ENCODE data around the gene PTPN4.
A peak's percentile ranks its signal among the peaks of the same experiment; 100 is the strongest.
"Not testable (repeated sequence)": the region's sequence is repeated elsewhere in the genome, so short reads cannot be mapped to it uniquely, and the experiment has no call there.

The PTPN4 gene

GRCh38 chr2:119950966-119951365 is 191.2 kb downstream of the PTPN4 start:
- no peak for DNase-seq

GRCh38 chr2:119958670-119959268 is 199.0 kb downstream of the PTPN4 start:
- DNase-seq: no peak

- no peak for DNase-seq
Observed at GRCh38 chr2:119960821-119961220, 201.1 kb downstream of the PTPN4 start.

GRCh38 chr2:119981896-119982295 is 222.2 kb downstream of the PTPN4 start:
- DNase-seq: no peak

GRCh38 chr2:119982506-119982905 is 222.8 kb downstream of the PTPN4 start:
- no peak for DNase-seq

- DNase-seq: no peak
Observed at GRCh38 chr2:119983108-119983507, 223.4 kb downstream of the PTPN4 start.

GRCh38 chr2:119996148-119996547 is 236.4 kb downstream of the PTPN4 start:
- DNase-seq: no peak

GRCh38 chr2:119996896-119997891 is 237.5 kb downstream of the PTPN4 start:
- not testable (repeated sequence) for DNase-seq

GRCh38 chr2:120001471-120001870 is 241.7 kb downstream of the PTPN4 start:
- DNase-seq: no peak

GRCh38 chr2:120004254-120004653 is 244.5 kb downstream of the PTPN4 start:
- DNase-seq: no peak

- DNase-seq: no peak
Observed at GRCh38 chr2:120005834-120006521, 246.3 kb downstream of the PTPN4 start.

GRCh38 chr2:120007851-120008250 is 248.1 kb downstream of the PTPN4 start:
- no peak for DNase-seq

- no peak for DNase-seq
Observed at GRCh38 chr2:120012363-120012762, 252.6 kb downstream of the PTPN4 start.

GRCh38 chr2:120012771-120013596 is 253.3 kb downstream of the PTPN4 start, which contains the start of gene EPB41L5:
EPB41L5 (plus strand) TSS chr2:120013077; CDS start chr2:120019085, 6,008 bp downstream.
- DNase-seq: peak; percentile 60

GRCh38 chr2:120013597-120014223 is 254.0 kb downstream of the PTPN4 start:
- DNase-seq: no peak

GRCh38 chr2:120014226-120014980 is 254.7 kb downstream of the PTPN4 start:
- no peak for DNase-seq

- DNase-seq: no peak
Observed at GRCh38 chr2:120016800-120017199, 257.1 kb downstream of the PTPN4 start.

- no peak for DNase-seq
Observed at GRCh38 chr2:120017201-120017600, 257.5 kb downstream of the PTPN4 start.

GRCh38 chr2:120018549-120018948 is 258.8 kb downstream of the PTPN4 start:
- no peak for DNase-seq

- DNase-seq: no peak
Observed at GRCh38 chr2:120020554-120020953, 260.8 kb downstream of the PTPN4 start.

GRCh38 chr2:120022505-120022904 is 262.8 kb downstream of the PTPN4 start:
- not testable (repeated sequence) for DNase-seq

Data from GOT3 (cell line).